ENCODE measurements around the gene PRIM2. TPM values are rescaled to one million over a fixed set of nuclear protein-coding genes. Genes with fewer than 3 reads are reported as not detected.

The PRIM2 gene
- total RNA-seq (2012; rRNA removed) (37.5 and 50.5 TPM in 2 replicates), polyA plus RNA-seq (2012; rRNA removed) (7.7 and 11.8 TPM in 2 replicates), Bru-seq, nascent RNA (percentile 92 among the genes with signal in this experiment), BruChase-seq, experiment 1, labeled RNA remaining after a 6-hour chase (percentile 81 among the genes with signal in this experiment), BruChase-seq, experiment 2, labeled RNA remaining after a 2-hour chase (percentile 86 among the genes with signal in this experiment)
- 2.1 and 3.4 TPM in 2 replicates for polyA plus RNA-seq (2012; cell fraction: cytosol; rRNA removed)
- 0.87 and 7.2 TPM in 2 replicates for polyA plus RNA-seq (2012; cell fraction: nucleus; rRNA removed; ENCODE audit: low replicate concordance)
- long read RNA-seq, transcript PRIM2-207 (14 exons, 2,308 nt) = major isoform, 33 of 54 reads
- long read RNA-seq, partial matches to known transcripts = 5 of 54 reads
- long read RNA-seq, other reads (novel, unspliced or antisense) = 14 of 54 reads

GRCh38 chr6:57317060-57317943 lies at the start of gene PRIM2:
Gene PRIM2 (plus strand): TSS chr6:57317630. CDS start chr6:57318446, 816 bp downstream.
- WGBS, 2 experiments (ENCODE audit: extremely low coverage in 2 of 2, insufficient read length in 1 of 2) = 0% methylated on average over 4 of the region's 27 CpGs; no CpG with 5 or more reads in 1 of the 2 experiments
- H3K14ac ChIP-seq (replicated peaks; ENCODE audit: low read depth, low read length) = peak within 1 kb of the TSS; percentile 98
- H3K79me1 ChIP-seq (ENCODE audit: low read depth in 1 of 2, low read length in 2 of 2) = peaks cover 23 to 36% of the 10 kb centered on the region in 2 experiments
- peak within 1 kb of the TSS; percentile 76 for H4K5ac ChIP-seq (ENCODE audit: low read depth, low read length)
- BruUV-seq (replicated peaks) = no TSS peak
- CTCF ChIA-PET = interaction anchor here (0.6 to 1.9 kb wide), 6 partner anchors 12 to 425 kb away, joined by 3 to 5 read pairs (median 3); no protein-coding TSS in a partner anchor
- peak within 1 kb of the TSS; percentile 79 for H4K91ac ChIP-seq (ENCODE audit: insufficient read depth, low read depth, low read length)
- H3K36me3 ChIP-seq (ENCODE audit: control insufficient read depth, insufficient read depth, low read length) = peaks cover 6% of the 10 kb centered on the region
- TF ChIP-seq MAZ (IDR thresholded peaks at IDR 0.05; ENCODE audit: borderline replicate concordance, low read depth, low read length) = peak; percentile 91
- 0 out of 2 replicates have a peak, but pooled peaks have one; percentile 7 for TF ChIP-seq POLR2A (IDR thresholded peaks at IDR 0.05; ENCODE audit: low read depth, low read length)
- TF ChIP-seq MXI1 (IDR thresholded peaks at IDR 0.05; ENCODE audit: borderline replicate concordance, low read depth, low read length) = peak; percentile 61; the same call in 1 of the 2 replicates
- no peak for TF ChIP-seq NFE2L2 (IDR thresholded peaks at IDR 0.05; ENCODE audit: low read depth, low read length)
- H2BK15ac ChIP-seq (ENCODE audit: low read depth, low read length) = peak within 1 kb of the TSS; percentile 73
- H2AK5ac ChIP-seq (ENCODE audit: low read depth, low read length) = peak within 1 kb of the TSS; percentile 65
- peak within 1 kb of the TSS; percentile 94 for H3K23ac ChIP-seq (ENCODE audit: low read depth, low read length)
- H2BK120ac ChIP-seq (ENCODE audit: low read depth, low read length) = peak within 1 kb of the TSS; percentile 89
- POLR2A ChIA-PET (ENCODE audit: unreplicated experiment) = no interaction called here
- H4K8ac ChIP-seq (ENCODE audit: low read depth in 2 of 2, low read length in 2 of 2) = peak within 1 kb of the TSS; percentile 42 to 89
- H2AK9ac ChIP-seq (replicated peaks; ENCODE audit: low read depth, low read length, poor library complexity) = peak within 1 kb of the TSS; percentile 29
- peak within 1 kb of the TSS; percentile 80 for H3K27ac ChIP-seq (ENCODE audit: insufficient read depth, low read length)
- peak within 1 kb of the TSS; percentile 87 for H2BK5ac ChIP-seq (ENCODE audit: low read depth, low read length, poor library complexity, severe bottlenecking)
- intact Hi-C loops (cut with micrococcal nuclease) = loop anchor here (2.0 to 5.0 kb wide), 4 partner anchors 135 to 465 kb away; partner anchors contain the start of gene BAG2
- in situ Hi-C loops (cut with MboI; ENCODE audit: low sequenced_read_pairs) = loop anchor here (5.0 to 25.0 kb wide), 5 partner anchors 50 to 980 kb away; partner anchors contain the start of gene DST
- H3K27me3 ChIP-seq (ENCODE audit: control insufficient read depth, insufficient read depth, low read length) = no peaks in the 10 kb centered on the region
- H3K9ac ChIP-seq (ENCODE audit: low read depth, low read length) = peak within 1 kb of the TSS; percentile 93
- dilution Hi-C loops (cut with HindIII; ENCODE audit: low sequenced_read_pairs, unreplicated experiment) = no loop called here
- ATAC-seq (ENCODE audit: low read depth) = peak; percentile 63
- H3K4me2 ChIP-seq (ENCODE audit: low read depth, low read length) = peak within 1 kb of the TSS; percentile 96
- H3K4ac ChIP-seq (ENCODE audit: low read depth, low read length) = peak within 1 kb of the TSS; percentile 92
- peak within 1 kb of the TSS; percentile 91 for H2AFZ ChIP-seq (replicated peaks; ENCODE audit: low read length, poor library complexity)
- peak; percentile 76 for DNase-seq
- H3K4me3 ChIP-seq (ENCODE audit: insufficient read depth, low read depth, low read length) = peak within 1 kb of the TSS; percentile 90
- peak within 1 kb of the TSS; percentile 75 for H2BK20ac ChIP-seq (ENCODE audit: low read depth, low read length)
- no peaks in the 10 kb centered on the region for H3K9me3 ChIP-seq (ENCODE audit: control insufficient read depth, insufficient read depth, low read length)
- H3K18ac ChIP-seq (ENCODE audit: low read depth, low read length) = peak within 1 kb of the TSS; percentile 76
- peak within 1 kb of the TSS; percentile 84 for H3K56ac ChIP-seq (ENCODE audit: extremely low read depth, insufficient read depth, low read length)
- H4K20me1 ChIP-seq (ENCODE audit: insufficient read depth, low read length) = no peaks in the 10 kb centered on the region
- H3K4me1 ChIP-seq (ENCODE audit: control insufficient read depth, insufficient read depth, low read length) = peaks cover 13% of the 10 kb centered on the region
- peaks cover 5% of the 10 kb centered on the region for H3K9me1 ChIP-seq (ENCODE audit: insufficient read depth, low read length)

Data from IMR-90 (cell line).